Measurements from ENCODE around the gene JUN. TPM values are rescaled to one million over a fixed set of nuclear protein-coding genes. Genes with fewer than 3 reads are reported as not detected.

Gene JUN
- total RNA-seq, 1 experiment from 2014 or later = 14.2 TPM

- no peaks in the 10 kb centered on the region; a peak in 1 of 5 replicates for H3K9me3 Mint-ChIP-seq
- no CpG with 5 or more reads among the region's 2 CpGs for WGBS (ENCODE audit: extremely low coverage, insufficient read length, low lambda C conversion rate)
These were observed 24.2 kb upstream of the JUN start for GRCh38 chr1:58808077-58808476.

More at GRCh38 chr1:58808077-58808476, 24.2 kb upstream of the JUN start:
- H3K9me3 ChIP-seq (ENCODE audit: control insufficient read depth, low read depth, low read length) = no peaks in the 10 kb centered on the region
- H2BK20ac ChIP-seq (ENCODE audit: low read depth, low read length, poor library complexity, severe bottlenecking) = no peak overlapping the region
- no peaks in the 10 kb centered on the region for H3K27me3 ChIP-seq (ENCODE audit: insufficient read depth, low read length)
- H2BK120ac ChIP-seq (ENCODE audit: low read depth, low read length, poor library complexity, severe bottlenecking) = no peak overlapping the region
- H3K4me3 Mint-ChIP-seq = no peak overlapping the region
- TF ChIP-seq, protein P1, sequence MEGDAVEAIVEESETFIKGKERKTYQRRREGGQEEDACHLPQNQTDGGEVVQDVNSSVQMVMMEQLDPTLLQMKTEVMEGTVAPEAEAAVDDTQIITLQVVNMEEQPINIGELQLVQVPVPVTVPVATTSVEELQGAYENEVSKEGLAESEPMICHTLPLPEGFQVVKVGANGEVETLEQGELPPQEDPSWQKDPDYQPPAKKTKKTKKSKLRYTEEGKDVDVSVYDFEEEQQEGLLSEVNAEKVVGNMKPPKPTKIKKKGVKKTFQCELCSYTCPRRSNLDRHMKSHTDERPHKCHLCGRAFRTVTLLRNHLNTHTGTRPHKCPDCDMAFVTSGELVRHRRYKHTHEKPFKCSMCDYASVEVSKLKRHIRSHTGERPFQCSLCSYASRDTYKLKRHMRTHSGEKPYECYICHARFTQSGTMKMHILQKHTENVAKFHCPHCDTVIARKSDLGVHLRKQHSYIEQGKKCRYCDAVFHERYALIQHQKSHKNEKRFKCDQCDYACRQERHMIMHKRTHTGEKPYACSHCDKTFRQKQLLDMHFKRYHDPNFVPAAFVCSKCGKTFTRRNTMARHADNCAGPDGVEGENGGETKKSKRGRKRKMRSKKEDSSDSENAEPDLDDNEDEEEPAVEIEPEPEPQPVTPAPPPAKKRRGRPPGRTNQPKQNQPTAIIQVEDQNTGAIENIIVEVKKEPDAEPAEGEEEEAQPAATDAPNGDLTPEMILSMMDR (conservative IDR thresholded peaks at IDR 0.05) = no peak
- no peaks in the 10 kb centered on the region for H3K79me1 ChIP-seq (ENCODE audit: insufficient read depth, low read depth, low read length, poor library complexity, severe bottlenecking)
- no peak overlapping the region for H3K14ac ChIP-seq (ENCODE audit: insufficient read depth, low read length)
- H3K4me1 ChIP-seq (ENCODE audit: insufficient read depth, low read length) = no peaks in the 10 kb centered on the region; the same call in 1 of the 2 replicates
- no peak overlapping the region for H3K4me2 ChIP-seq (ENCODE audit: insufficient read depth, insufficient read length, low read length)
- H3K18ac ChIP-seq (ENCODE audit: insufficient read length, low read depth, low read length) = no peak overlapping the region
- H2AK5ac ChIP-seq (ENCODE audit: insufficient read length, low read length) = no peak overlapping the region
- no peak overlapping the region for H3K56ac ChIP-seq (ENCODE audit: insufficient read length, low read depth, low read length)
- H3K36me3 Mint-ChIP-seq (ENCODE audit: insufficient read depth in 1 of 3, low read depth in 3 of 3) = no peaks in the 10 kb centered on the region
- no peak overlapping the region for H3K9ac ChIP-seq (ENCODE audit: extremely low read depth, insufficient read length, low read length)
- H4K8ac ChIP-seq (replicated peaks; ENCODE audit: insufficient read length, low read depth, low read length) = no peak overlapping the region
- no peak overlapping the region for H4K5ac ChIP-seq (ENCODE audit: insufficient read length, low read depth, low read length)
- H2BK12ac ChIP-seq (ENCODE audit: insufficient read length, low read depth, low read length) = no peak overlapping the region
- H3K4me1 Mint-ChIP-seq = peaks cover 12 to 15% of the 10 kb centered on the region in 2 experiments
- H3K27ac ChIP-seq (ENCODE audit: insufficient read length, low read depth, low read length) = no peak overlapping the region
- H3K27me3 Mint-ChIP-seq (ENCODE audit: low read depth) = no peaks in the 10 kb centered on the region; the same call in 1 of the 2 replicates
- H3K23me2 ChIP-seq (ENCODE audit: insufficient read length, low read depth, low read length, poor library complexity, severe bottlenecking) = no peaks in the 10 kb centered on the region
- DNase-seq = no peak
- no peak overlapping the region for H3T11ph ChIP-seq (ENCODE audit: low read length)
- H2BK15ac ChIP-seq (ENCODE audit: low read depth, low read length) = no peak overlapping the region
- no peaks in the 10 kb centered on the region for H4K20me1 ChIP-seq (ENCODE audit: control insufficient read depth, insufficient read depth, insufficient read length)
- H3K27ac Mint-ChIP-seq = no peak overlapping the region
- no peak overlapping the region for H3K23ac ChIP-seq (ENCODE audit: insufficient read length, low read depth, low read length)
- H2BK5ac ChIP-seq (ENCODE audit: insufficient read length, low read length) = no peak overlapping the region
- H3K4ac ChIP-seq (ENCODE audit: low read depth, low read length) = no peak overlapping the region
- no peaks in the 10 kb centered on the region for H3K79me2 ChIP-seq (ENCODE audit: insufficient read depth, low read length)
- no peak overlapping the region for H4K91ac ChIP-seq (ENCODE audit: insufficient read length, low read depth, low read length)
- no peak overlapping the region for H2AFZ ChIP-seq (ENCODE audit: low read length)

Data from H9 (cell line).